D721Med (cell line): ENCODE results near the gene NINJ2.

Source experiments
- DNase-seq: peaks from one replicate; pipeline ENCODE4 v3.0.0; 2011; ENCODE audit warnings: low spot score; ENCODE audit not compliant: insufficient read length
- FAIRE-seq: peaks from 2 replicates; lab custom pipeline; 2011; peaks lifted over from hg19 to GRCh38; lab: Jason Lieb, UNC
- TF ChIP-seq, protein P1 (sequence below): IDR thresholded peaks from 2 replicates; pipeline ENCODE4 v1.5.1; 2012; ENCODE audit warnings: mild to moderate bottlenecking, control low read depth; ENCODE audit not compliant: insufficient read depth; ENCODE audit errors: missing control alignments

NINJ2 gene

DNA sequence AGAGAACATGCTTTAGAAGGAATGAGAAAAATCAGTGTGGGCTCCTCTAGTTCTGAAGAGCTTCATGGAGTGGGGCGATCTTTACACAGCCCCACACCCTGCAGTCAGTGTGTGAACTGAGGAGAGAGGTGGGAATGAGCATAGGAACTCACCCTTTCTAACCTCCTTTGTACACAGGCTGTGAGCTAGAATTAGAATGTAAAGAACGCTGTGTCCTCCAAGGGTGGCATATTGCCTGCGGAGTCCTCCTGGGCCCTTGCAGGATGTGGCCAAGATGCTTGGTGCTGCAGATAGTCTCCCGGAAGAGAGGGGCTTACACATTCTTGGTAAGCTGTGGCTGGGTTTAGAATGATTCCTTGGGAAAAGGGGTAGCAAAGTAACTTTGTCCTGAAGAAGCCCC, 43.9 kb downstream of the NINJ2 start:
- TF ChIP-seq, protein P1, sequence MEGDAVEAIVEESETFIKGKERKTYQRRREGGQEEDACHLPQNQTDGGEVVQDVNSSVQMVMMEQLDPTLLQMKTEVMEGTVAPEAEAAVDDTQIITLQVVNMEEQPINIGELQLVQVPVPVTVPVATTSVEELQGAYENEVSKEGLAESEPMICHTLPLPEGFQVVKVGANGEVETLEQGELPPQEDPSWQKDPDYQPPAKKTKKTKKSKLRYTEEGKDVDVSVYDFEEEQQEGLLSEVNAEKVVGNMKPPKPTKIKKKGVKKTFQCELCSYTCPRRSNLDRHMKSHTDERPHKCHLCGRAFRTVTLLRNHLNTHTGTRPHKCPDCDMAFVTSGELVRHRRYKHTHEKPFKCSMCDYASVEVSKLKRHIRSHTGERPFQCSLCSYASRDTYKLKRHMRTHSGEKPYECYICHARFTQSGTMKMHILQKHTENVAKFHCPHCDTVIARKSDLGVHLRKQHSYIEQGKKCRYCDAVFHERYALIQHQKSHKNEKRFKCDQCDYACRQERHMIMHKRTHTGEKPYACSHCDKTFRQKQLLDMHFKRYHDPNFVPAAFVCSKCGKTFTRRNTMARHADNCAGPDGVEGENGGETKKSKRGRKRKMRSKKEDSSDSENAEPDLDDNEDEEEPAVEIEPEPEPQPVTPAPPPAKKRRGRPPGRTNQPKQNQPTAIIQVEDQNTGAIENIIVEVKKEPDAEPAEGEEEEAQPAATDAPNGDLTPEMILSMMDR = no peak
- FAIRE-seq = no peak
- DNase-seq = no peak

DNA sequence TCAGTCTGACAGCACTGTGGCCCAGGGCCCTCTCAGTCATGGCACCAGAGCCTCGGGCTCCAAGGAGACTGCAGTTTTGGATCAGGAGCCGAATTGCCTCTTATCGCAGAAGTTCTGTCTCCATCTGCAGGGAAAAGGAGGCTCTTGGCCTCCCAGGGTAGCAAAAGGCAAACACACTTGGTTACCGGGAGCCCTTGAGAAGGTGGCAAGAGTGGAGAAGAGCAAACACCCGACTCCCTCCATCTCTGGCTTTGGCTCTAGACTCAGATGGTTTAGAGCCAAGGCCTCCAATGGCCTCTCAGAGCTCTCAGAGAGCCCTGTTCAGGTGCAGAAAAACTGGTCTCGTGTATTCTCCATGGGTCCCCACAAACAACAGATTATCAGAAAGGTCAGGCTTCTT, 44.6 kb downstream of the NINJ2 start:
- no peak for FAIRE-seq
- TF ChIP-seq, protein P1 = no peak

DNA sequence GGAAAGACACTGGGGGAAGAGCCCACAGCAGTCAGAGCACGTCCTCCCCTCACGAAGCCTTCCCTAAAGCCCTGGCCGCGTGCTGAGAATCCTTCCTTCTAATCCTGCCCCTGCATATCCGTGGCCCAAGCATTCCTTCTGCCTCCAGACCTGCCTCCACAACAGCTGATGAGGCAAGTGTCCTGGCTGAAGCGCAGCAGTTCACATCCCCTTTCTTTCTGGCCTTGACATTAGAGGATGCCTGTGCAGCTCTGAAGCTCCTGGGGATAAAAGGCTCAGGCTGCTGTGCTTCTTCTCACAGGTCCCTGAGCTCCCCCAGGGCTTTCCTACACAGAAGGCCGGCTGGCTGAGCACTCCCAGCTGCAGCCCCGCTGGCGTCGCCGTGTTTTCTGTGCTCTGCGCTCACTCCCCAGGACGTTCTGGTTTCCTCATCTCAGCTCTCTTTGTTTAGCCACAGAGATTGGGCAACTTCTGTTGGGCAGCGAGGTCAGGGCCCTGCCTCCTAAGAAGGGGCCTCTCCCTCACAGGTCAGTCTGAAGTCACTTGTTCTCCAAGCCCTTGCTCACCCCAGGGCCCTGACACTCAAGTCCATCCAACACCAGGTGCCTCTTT, 45.8 kb downstream of the NINJ2 start:
- no peak for DNase-seq
- TF ChIP-seq, protein P1 = no peak
- no peak for FAIRE-seq

More for the DNA sequence above, 44.6 kb downstream of the NINJ2 start:
- DNase-seq = no peak

DNA sequence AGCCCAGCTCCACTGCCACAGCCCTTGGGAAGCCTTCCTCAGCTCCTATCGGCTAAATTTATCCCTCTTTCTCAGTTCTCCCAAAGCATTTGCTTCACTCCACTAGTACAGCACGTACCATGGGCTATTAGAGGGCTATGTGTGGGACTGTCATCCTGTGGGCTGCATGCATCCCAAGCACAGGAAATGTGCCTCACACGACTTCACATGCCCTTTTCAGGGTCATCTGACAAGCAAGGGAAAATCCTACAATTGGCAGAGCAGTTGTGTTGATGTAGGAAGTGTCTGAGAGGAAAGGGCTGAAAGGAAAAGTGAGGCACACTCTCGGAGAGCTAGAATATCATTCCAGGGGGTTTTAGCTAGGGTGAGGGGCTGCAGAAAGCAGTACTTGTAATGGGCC, 47.6 kb downstream of the NINJ2 start:
- DNase-seq = no peak
- no peak for FAIRE-seq
- TF ChIP-seq, protein P1 = no peak

DNA sequence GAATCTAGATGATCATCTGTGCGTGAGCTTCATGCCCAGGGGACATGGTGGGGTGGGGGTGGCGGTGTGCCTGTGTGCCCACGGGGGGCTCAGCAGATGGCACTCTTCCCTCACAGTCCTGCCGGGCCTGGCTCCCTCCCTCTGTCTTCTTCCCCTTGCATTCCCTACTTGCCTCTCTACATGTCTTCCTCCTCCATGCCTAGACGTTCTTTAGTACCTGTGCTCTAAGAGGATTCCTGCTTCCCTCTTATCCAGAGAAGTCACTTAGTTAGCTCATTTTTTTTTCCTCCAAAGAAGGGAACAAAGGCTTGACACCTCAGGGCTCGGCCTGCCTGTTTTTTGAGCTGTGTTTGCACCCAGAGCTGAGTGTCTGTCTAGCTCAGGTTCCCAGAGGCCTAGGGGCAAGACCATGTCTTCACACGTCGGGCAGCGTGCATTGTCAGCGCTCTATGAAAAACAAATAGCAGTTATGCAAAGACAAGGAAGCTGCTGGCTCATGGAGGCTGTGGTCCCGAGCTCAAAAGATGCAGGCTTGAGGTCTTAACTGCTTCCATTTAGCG, 48.8 kb downstream of the NINJ2 start:
- TF ChIP-seq, protein P1 = peak; percentile 37
- FAIRE-seq = no peak
- no peak for DNase-seq

DNA sequence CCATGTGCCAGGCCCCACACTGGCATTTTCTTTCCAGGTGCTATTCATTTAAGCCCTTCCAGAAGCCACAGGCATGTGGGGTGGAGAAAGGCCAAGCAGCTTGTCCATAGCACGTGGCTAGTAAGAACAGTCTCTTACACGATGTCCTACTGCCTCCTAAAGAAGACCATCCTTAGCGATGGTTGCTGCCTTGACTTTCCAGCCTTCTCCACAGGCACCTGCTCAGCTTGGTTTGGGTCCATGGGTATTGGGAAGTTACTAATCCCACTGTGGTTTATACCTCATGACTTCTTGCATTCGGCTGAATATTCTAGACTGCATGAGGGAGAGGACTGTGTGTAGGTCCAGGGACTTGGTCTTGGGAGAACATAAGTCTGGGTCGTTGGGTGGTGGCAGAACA, 49.2 kb downstream of the NINJ2 start:
- DNase-seq = no peak
- TF ChIP-seq, protein P1 = no peak
- no peak for FAIRE-seq

DNA sequence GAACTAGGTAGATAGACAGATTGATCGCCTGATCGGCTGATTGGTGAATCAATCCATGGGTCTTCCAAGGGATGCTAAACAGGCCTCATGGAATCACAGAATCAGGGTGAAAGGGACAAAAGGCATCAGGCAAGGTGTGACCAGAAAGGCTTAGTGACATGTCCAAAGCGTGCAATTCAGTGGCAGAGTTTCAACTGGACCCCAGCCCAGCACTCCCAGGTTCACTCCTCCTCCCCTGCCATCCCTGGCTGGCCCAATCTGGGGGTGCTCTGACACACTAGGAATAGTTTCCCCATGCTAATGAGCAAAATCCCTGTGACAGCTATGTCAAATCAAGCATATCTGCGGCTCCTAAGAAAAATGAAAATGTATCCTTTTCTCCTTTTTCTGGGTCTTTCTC, 50.4 kb downstream of the NINJ2 start:
- TF ChIP-seq, protein P1 = no peak
- no peak for DNase-seq
- no peak for FAIRE-seq
